ENCODE results near the gene PRR7. TPM values are rescaled to one million over a fixed set of nuclear protein-coding genes. Genes with fewer than 3 reads are reported as not detected.
A peak's percentile ranks its signal among the peaks of the same experiment; 100 is the strongest.

The PRR7 gene
- total RNA-seq, 2 donors from 2014 or later = 32.0 to 40.1 TPM

GRCh38 chr5:177434942-177435738 is 11.5 kb upstream of the PRR7 start:
- H3K27ac Mint-ChIP-seq = peak overlapping the region; percentile 98
- DNase-seq (no peak), ATAC-seq (no peak)
- H3K4me1 Mint-ChIP-seq = peaks cover 61% of the 10 kb centered on the region
- peak overlapping the region; percentile 80 for H3K4me3 Mint-ChIP-seq
- no peaks in the 10 kb centered on the region for H3K9me3 ChIP-seq (ENCODE audit: control insufficient read depth, low read length, poor library complexity, severe bottlenecking)
- no peaks in the 10 kb centered on the region for H3K27me3 Mint-ChIP-seq
- H3K36me3 Mint-ChIP-seq (ENCODE audit: low read depth) = peaks cover 7% of the 10 kb centered on the region

- no peaks in the 10 kb centered on the region for H3K27me3 Mint-ChIP-seq
- peaks cover 58% of the 10 kb centered on the region for H3K4me1 Mint-ChIP-seq
- no peak overlapping the region for H3K4me3 Mint-ChIP-seq
- H3K36me3 Mint-ChIP-seq (ENCODE audit: low read depth) = peaks cover 7% of the 10 kb centered on the region
- DNase-seq (no peak), ATAC-seq (no peak)
- H3K27ac Mint-ChIP-seq = peak overlapping the region; percentile 99
- no peaks in the 10 kb centered on the region for H3K9me3 ChIP-seq (ENCODE audit: control insufficient read depth, low read length, poor library complexity, severe bottlenecking)
Observed at GRCh38 chr5:177435847-177436536, 10.6 kb upstream of the PRR7 start.

- Mint-ChIP-seq H3K27me3 (no peaks in the 10 kb centered on the region), H3K36me3 (ENCODE audit: low read depth) (peaks cover 10% of the 10 kb centered on the region), H3K4me3 (no peak overlapping the region), H3K4me1 (peaks cover 53% of the 10 kb centered on the region), H3K27ac (peak overlapping the region; percentile 99)
- no peak for DNase-seq
- no peaks in the 10 kb centered on the region for H3K9me3 ChIP-seq (ENCODE audit: control insufficient read depth, low read length, poor library complexity, severe bottlenecking)
- ATAC-seq = no peak
Observed at GRCh38 chr5:177437623-177438022, 9.0 kb upstream of the PRR7 start.

- H3K9me3 ChIP-seq (ENCODE audit: control insufficient read depth, low read length, poor library complexity, severe bottlenecking) = no peaks in the 10 kb centered on the region
- DNase-seq (no peak), ATAC-seq (no peak)
- Mint-ChIP-seq H3K4me1 (peaks cover 50% of the 10 kb centered on the region), H3K27ac (peak overlapping the region; percentile 99), H3K27me3 (no peaks in the 10 kb centered on the region), H3K36me3 (ENCODE audit: low read depth) (peaks cover 8% of the 10 kb centered on the region), H3K4me3 (no peak overlapping the region)
Observed at GRCh38 chr5:177438468-177438867, 8.1 kb upstream of the PRR7 start.

GRCh38 chr5:177439518-177440053 is 7.0 kb upstream of the PRR7 start:
- ATAC-seq (peak; percentile 0), DNase-seq (no peak)
- peak overlapping the region; percentile 75 for H3K4me3 Mint-ChIP-seq
- H3K4me1 Mint-ChIP-seq = peaks cover 46% of the 10 kb centered on the region
- H3K27ac Mint-ChIP-seq = peak overlapping the region; percentile 99
- H3K27me3 Mint-ChIP-seq = no peaks in the 10 kb centered on the region
- no peaks in the 10 kb centered on the region for H3K9me3 ChIP-seq (ENCODE audit: control insufficient read depth, low read length, poor library complexity, severe bottlenecking)
- H3K36me3 Mint-ChIP-seq (ENCODE audit: low read depth) = peaks cover 8% of the 10 kb centered on the region

- H3K36me3 Mint-ChIP-seq (ENCODE audit: low read depth) = peaks cover 8% of the 10 kb centered on the region
- no peaks in the 10 kb centered on the region for H3K9me3 ChIP-seq (ENCODE audit: control insufficient read depth, low read length, poor library complexity, severe bottlenecking)
- peak; percentile 86 for ATAC-seq
- H3K4me3 Mint-ChIP-seq = peak overlapping the region; percentile 75
- peaks cover 49% of the 10 kb centered on the region for H3K4me1 Mint-ChIP-seq
- peak overlapping the region; percentile 99 for H3K27ac Mint-ChIP-seq
- H3K27me3 Mint-ChIP-seq = no peaks in the 10 kb centered on the region
- peak; percentile 59 to 76 (median 68) for DNase-seq
Observed at GRCh38 chr5:177440211-177440989, 6.2 kb upstream of the PRR7 start.

GRCh38 chr5:177440990-177441780 is 5.4 kb upstream of the PRR7 start:
- Mint-ChIP-seq H3K27me3 (no peaks in the 10 kb centered on the region), H3K36me3 (ENCODE audit: low read depth) (peaks cover 8% of the 10 kb centered on the region), H3K27ac (peak overlapping the region; percentile 99), H3K4me3 (no peak overlapping the region), H3K4me1 (peaks cover 57% of the 10 kb centered on the region)
- DNase-seq (no peak), ATAC-seq (no peak)
- no peaks in the 10 kb centered on the region for H3K9me3 ChIP-seq (ENCODE audit: control insufficient read depth, low read length, poor library complexity, severe bottlenecking)

- Mint-ChIP-seq H3K4me1 (peaks cover 52% of the 10 kb centered on the region), H3K27me3 (no peaks in the 10 kb centered on the region), H3K36me3 (ENCODE audit: low read depth) (peaks cover 6% of the 10 kb centered on the region), H3K27ac (peak overlapping the region; percentile 99), H3K4me3 (no peak overlapping the region)
- no peak for DNase-seq
- no peak for ATAC-seq
- no peaks in the 10 kb centered on the region for H3K9me3 ChIP-seq (ENCODE audit: control insufficient read depth, low read length, poor library complexity, severe bottlenecking)
Observed at GRCh38 chr5:177442066-177442826, 4.4 kb upstream of the PRR7 start.

- Mint-ChIP-seq H3K27ac (peak overlapping the region; percentile 99), H3K4me3 (no peak overlapping the region), H3K4me1 (peaks cover 49% of the 10 kb centered on the region), H3K27me3 (no peaks in the 10 kb centered on the region), H3K36me3 (ENCODE audit: low read depth) (peaks cover 6% of the 10 kb centered on the region)
- H3K9me3 ChIP-seq (ENCODE audit: control insufficient read depth, low read length, poor library complexity, severe bottlenecking) = no peaks in the 10 kb centered on the region
- ATAC-seq = no peak
- DNase-seq = peak in 1 of 3 donors; percentile 5
Observed at GRCh38 chr5:177443144-177443983, 3.2 kb upstream of the PRR7 start.

- H3K4me3 Mint-ChIP-seq = peak overlapping the region; percentile 90
- H3K9me3 ChIP-seq (ENCODE audit: control insufficient read depth, low read length, poor library complexity, severe bottlenecking) = no peaks in the 10 kb centered on the region
- no peaks in the 10 kb centered on the region for H3K27me3 Mint-ChIP-seq
- peak overlapping the region; percentile 99 for H3K27ac Mint-ChIP-seq
- peaks cover 50% of the 10 kb centered on the region for H3K4me1 Mint-ChIP-seq
- H3K36me3 Mint-ChIP-seq (ENCODE audit: low read depth) = peaks cover 6% of the 10 kb centered on the region
- ATAC-seq (peak; percentile 45), DNase-seq (peak in 2 of 3 donors; percentile 45)
Observed at GRCh38 chr5:177444106-177445051, 2.2 kb upstream of the PRR7 start.

Data from T-helper 17 cell (primary cell).